OCI-LY7 (cell line): ENCODE measurements around the gene ARHGAP24. TPM values are rescaled to one million over a fixed set of nuclear protein-coding genes. Genes with fewer than 3 reads are reported as not detected.

Experiments used
- BruUV-seq: library from RNA; stranded (reverse); fragments of 400-500 nt; replicated peaks from 2 replicates; lab custom pipeline; 2021; lab: Mats Ljungman, UMichigan
- CTCF ChIA-PET: fragments of 300-600 bp; sonication (Branson Sonifier 250); formaldehyde crosslinking; loops from one replicate; lab custom pipeline; 2022; ENCODE audit warnings: antibody characterized with exemption; ENCODE audit not compliant: unreplicated experiment; lab: Charles Lee
- POLR2A ChIA-PET: fragments of 300-600 bp; sonication (Branson Sonifier 250); formaldehyde crosslinking; loops from one replicate; lab custom pipeline; 2022; ENCODE audit warnings: antibody characterized with exemption; lab: Charles Lee
- DNase-seq: peaks from one replicate; pipeline ENCODE4 v3.0.0-alpha.2; 2015; ENCODE audit warnings: low spot score
- H2AFZ ChIP-seq: fragments of 200-600 bp; sonication (generic), shearing (Covaris generic); 2 replicates; pipeline ENCODE4 v1.6.1; 2014; ENCODE audit warnings: mild to moderate bottlenecking, antibody characterized with exemption, low read length, moderate library complexity
- H3K27ac ChIP-seq: fragments of 200-600 bp; sonication (generic); 2 replicates; pipeline ENCODE4 v1.5.1; 2014; ENCODE audit warnings: mixed run types, low read depth, mild to moderate bottlenecking, moderate library complexity, low read length, inconsistent platforms; ENCODE audit not compliant: poor library complexity, severe bottlenecking
- H3K36me3 ChIP-seq: fragments of 200-600 bp; sonication (generic); 2 replicates; pipeline ENCODE4 v1.6.1; 2014; ENCODE audit warnings: mild to moderate bottlenecking, antibody characterized with exemption, low read length, moderate library complexity, mixed read lengths; ENCODE audit not compliant: insufficient read depth
- H3K4me1 ChIP-seq: fragments of 200-600 bp; sonication (generic); 2 replicates; pipeline ENCODE4 v1.5.1; 2014; ENCODE audit warnings: mild to moderate bottlenecking, low read length; ENCODE audit not compliant: insufficient read depth, poor library complexity, severe bottlenecking
- H3K4me2 ChIP-seq: fragments of 200-600 bp; sonication (generic); 2 replicates; pipeline ENCODE4 v1.6.1; 2014; ENCODE audit warnings: mild to moderate bottlenecking, low read length
- H3K4me3 ChIP-seq: fragments of 200-600 bp; sonication (generic); 2 replicates; pipeline ENCODE4 v1.5.1; 2014; ENCODE audit warnings: mild to moderate bottlenecking, low read depth, low read length; ENCODE audit not compliant: poor library complexity, severe bottlenecking
- H3K79me2 ChIP-seq: fragments of 200-600 bp; sonication (generic); 2 replicates; pipeline ENCODE4 v1.6.1; 2016; ENCODE audit warnings: low read depth, mild to moderate bottlenecking, low read length, moderate library complexity, mixed read lengths; ENCODE audit not compliant: insufficient read depth
- H3K9me2 ChIP-seq: fragments of 200-600 bp; sonication (generic); 2 replicates; pipeline ENCODE4 v1.6.1; 2016; ENCODE audit warnings: mild to moderate bottlenecking, low read length, mixed read lengths; ENCODE audit not compliant: insufficient read depth
- H3K9me3 ChIP-seq: fragments of 200-600 bp; sonication (generic); 2 replicates; pipeline ENCODE4 v1.6.1; 2014; ENCODE audit warnings: mild to moderate bottlenecking, mixed run types, low read length, mixed read lengths
- H4K20me1 ChIP-seq: fragments of 200-600 bp; sonication (generic); 2 replicates; pipeline ENCODE4 v1.6.1; 2014; ENCODE audit warnings: mild to moderate bottlenecking, antibody characterized with exemption, low read length, moderate library complexity, mixed read lengths; ENCODE audit not compliant: insufficient read depth
- CTCF ChIP-seq: fragments of 200-600 bp; sonication (generic); conservative IDR thresholded peaks from 2 replicates; pipeline ENCODE4 v1.5.1; 2014; ENCODE audit warnings: mild to moderate bottlenecking, antibody characterized with exemption, low read length, moderate library complexity, mixed read lengths
- EZH2phosphoT487 ChIP-seq: fragments of 200-600 bp; sonication (generic); IDR thresholded peaks from 2 replicates; pipeline ENCODE4 v1.6.1; 2018; ENCODE audit warnings: low read depth, borderline replicate concordance, mild to moderate bottlenecking, mixed run types, antibody characterized with exemption, low read length, moderate library complexity, mixed read lengths
- intact Hi-C: fragments of 100-400 bp; cut with micrococcal nuclease; formaldehyde crosslinking; loops from one replicate; pipeline ENCODE4 v1.10.0; 2022; ENCODE audit not compliant: unreplicated experiment
- total RNA-seq, 2 experiments: library from RNA; depleted of rRNA in 1 of 2; stranded (reverse); fragments of >200 nt in 1 of 2; shearing (Covaris generic) in 1 of 2; gene quantifications; 2 replicates each; pipeline ENCODE4 v1.2.3, GENCODE V29; 2014 to 2022

Gene ARHGAP24
- total RNA-seq, 2 experiments from 2014 or later = 0.88 to 4.4 TPM

- no peak overlapping the region for H3K4me3 ChIP-seq
- H4K20me1 ChIP-seq = no peaks in the 10 kb centered on the region
- BruUV-seq = no TSS peak
- no peaks in the 10 kb centered on the region for H3K9me2 ChIP-seq
- no peaks in the 10 kb centered on the region for H3K36me3 ChIP-seq
- no peak overlapping the region for H3K27ac ChIP-seq
- no peaks in the 10 kb centered on the region for H3K79me2 ChIP-seq
- TF ChIP-seq CTCF (no peak), EZH2phosphoT487 (no peak)
- H3K4me2 ChIP-seq = no peak overlapping the region
- no peaks in the 10 kb centered on the region for H3K4me1 ChIP-seq
- POLR2A ChIA-PET = interaction anchor here (0.7 to 1.0 kb wide), 2 partner anchors 41 to 55 kb away, joined by 3 read pairs; no protein-coding TSS in a partner anchor
- DNase-seq = no peak
- no peak overlapping the region for H2AFZ ChIP-seq
- no peaks in the 10 kb centered on the region for H3K9me3 ChIP-seq
- CTCF ChIA-PET = no interaction called here
- intact Hi-C loops = no loop called here
Measured at GRCh38 chr4:85862896-85863295, 387.9 kb downstream of the ARHGAP24 start.

GRCh38 chr4:85864259-85865205, 389.6 kb downstream of the ARHGAP24 start:
- ChIA-PET CTCF (no interaction called here), POLR2A (no interaction called here)
- DNase-seq = no peak
- intact Hi-C loops = no loop called here
- Histone ChIP-seq H3K36me3 (no peaks in the 10 kb centered on the region), H2AFZ (no peak overlapping the region), H3K79me2 (no peaks in the 10 kb centered on the region), H3K27ac (no peak overlapping the region), H3K9me3 (no peaks in the 10 kb centered on the region), H4K20me1 (no peaks in the 10 kb centered on the region), H3K4me3 (no peak overlapping the region), H3K4me2 (no peak overlapping the region), H3K4me1 (no peaks in the 10 kb centered on the region), H3K9me2 (no peaks in the 10 kb centered on the region)
- TF ChIP-seq EZH2phosphoT487 = no peak
- TF ChIP-seq CTCF = no peak
- BruUV-seq = no TSS peak

GRCh38 chr4:85865256-85865655, 390.3 kb downstream of the ARHGAP24 start:
- no TSS peak for BruUV-seq
- H3K9me3 ChIP-seq = no peaks in the 10 kb centered on the region
- no peak overlapping the region for H3K27ac ChIP-seq
- ChIA-PET POLR2A (no interaction called here), CTCF (no interaction called here)
- no peaks in the 10 kb centered on the region for H3K36me3 ChIP-seq
- DNase-seq = no peak
- no peaks in the 10 kb centered on the region for H3K79me2 ChIP-seq
- TF ChIP-seq CTCF (no peak), EZH2phosphoT487 (no peak)
- intact Hi-C loops = no loop called here
- H4K20me1 ChIP-seq = no peaks in the 10 kb centered on the region
- H3K4me2 ChIP-seq = no peak overlapping the region
- no peaks in the 10 kb centered on the region for H3K9me2 ChIP-seq
- H3K4me1 ChIP-seq = no peaks in the 10 kb centered on the region
- no peak overlapping the region for H3K4me3 ChIP-seq
- H2AFZ ChIP-seq = no peak overlapping the region
